CD4-positive, alpha-beta T cell treated with Interleukin-17A for 1 hour (primary cell): ENCODE results near the gene KARS1.

Source experiments
- DNase-seq: peaks from one replicate; pipeline ENCODE4 v3.0.0-alpha.2; 2020

KARS1 gene

DNA sequence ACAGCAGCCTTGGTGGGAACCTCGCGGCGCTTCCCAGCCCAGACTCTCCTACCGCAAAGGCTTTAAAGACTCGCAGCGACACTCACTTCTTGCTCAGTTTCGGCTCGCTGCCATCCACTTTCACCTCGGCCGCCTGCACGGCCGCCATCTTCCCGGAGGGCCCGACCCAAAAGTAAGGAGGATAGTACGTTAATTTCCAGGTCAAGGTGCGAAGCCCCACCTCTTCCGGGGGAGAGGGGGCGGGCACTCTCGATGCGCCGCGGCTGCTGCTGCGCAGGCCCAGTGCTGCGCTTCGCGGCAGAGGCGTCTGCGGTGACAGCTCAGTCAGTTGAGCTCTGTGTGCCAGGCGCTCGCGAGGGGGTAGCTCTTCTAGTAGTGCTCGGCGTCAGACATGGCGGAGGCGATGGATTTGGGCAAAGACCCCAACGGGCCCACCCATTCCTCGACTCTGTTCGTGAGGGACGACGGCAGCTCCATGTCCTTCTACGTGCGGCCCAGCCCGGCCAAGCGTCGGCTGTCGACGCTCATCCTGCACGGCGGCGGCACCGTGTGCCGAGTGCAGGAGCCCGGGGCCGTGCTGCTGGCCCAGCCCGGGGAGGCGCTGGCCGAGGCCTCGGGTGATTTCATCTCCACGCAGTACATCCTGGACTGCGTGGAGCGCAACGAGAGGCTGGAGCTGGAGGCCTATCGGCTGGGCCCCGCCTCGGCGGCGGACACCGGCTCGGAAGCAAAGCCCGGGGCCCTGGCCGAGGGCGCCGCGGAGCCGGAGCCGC, at the start of gene KARS1, which contains the start of gene TERF2IP:
KARS1 (minus strand) TSS at position 174 of the 773 bp plus-strand sequence; CDS start at position 148, 26 bp downstream.
TERF2IP (plus strand) TSS at position 282 of the 773 bp plus-strand sequence; CDS start at position 392, 110 bp downstream.
- DNase-seq: peak; percentile 96

DNA sequence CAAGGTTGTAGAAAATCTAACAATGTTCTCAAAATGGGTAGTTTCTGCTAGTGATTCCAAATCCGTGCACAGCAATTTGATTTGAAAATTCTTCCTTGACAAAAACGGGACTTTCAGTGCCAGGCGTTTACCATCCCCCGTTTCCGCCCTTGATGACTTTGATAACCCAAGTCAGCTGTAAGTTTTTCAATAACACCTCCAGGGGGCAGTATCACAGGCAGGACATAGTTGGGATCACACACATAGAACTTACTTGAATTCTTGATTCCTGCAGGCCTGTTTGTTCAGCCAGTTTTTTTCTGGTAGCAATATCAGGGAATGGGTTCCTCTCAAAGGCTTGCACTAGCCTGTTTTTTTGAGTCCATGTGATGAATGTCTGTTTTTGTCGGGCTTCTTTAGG, 48.2 kb upstream of the KARS1 start:
- no peak for DNase-seq

DNA sequence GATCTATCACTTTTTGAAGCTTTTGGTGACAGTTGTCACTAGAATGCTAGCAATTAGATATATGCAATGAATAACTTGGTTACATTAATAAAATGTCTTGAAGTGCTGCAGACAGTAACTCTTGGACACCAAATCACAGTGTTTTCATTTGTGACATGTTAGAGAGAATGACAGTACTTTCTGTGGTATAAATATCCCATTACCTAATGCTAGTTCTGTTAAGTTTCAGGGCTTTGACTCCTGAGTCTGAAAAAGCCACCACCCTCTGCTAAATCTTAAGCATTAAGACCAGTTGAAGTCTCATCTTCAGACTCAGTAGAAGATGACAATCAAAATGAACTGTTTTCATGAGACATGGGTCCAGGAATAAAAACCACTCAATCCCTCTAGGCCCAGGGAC, 39.9 kb upstream of the KARS1 start:
- DNase-seq: no peak

DNA sequence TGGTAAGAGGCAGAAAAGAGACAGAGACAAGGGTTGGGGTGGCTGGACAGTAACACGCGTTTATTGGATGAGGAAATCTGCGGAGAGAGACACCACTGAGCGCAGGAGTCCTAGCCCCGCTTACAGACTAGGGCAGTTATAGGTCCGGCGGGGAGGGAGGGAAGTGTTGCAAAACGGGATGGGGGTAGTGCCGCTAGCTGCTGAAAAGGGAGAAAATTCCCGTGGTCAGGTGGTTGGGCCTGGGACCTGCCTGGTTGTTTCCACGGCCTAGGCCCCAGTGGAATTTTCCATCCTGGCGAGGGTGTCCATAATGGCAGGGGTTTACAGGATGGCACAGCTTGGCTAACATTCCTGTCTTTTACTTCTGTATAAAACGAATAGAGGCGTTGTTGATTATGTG, 34.8 kb upstream of the KARS1 start:
- no peak for DNase-seq

DNA sequence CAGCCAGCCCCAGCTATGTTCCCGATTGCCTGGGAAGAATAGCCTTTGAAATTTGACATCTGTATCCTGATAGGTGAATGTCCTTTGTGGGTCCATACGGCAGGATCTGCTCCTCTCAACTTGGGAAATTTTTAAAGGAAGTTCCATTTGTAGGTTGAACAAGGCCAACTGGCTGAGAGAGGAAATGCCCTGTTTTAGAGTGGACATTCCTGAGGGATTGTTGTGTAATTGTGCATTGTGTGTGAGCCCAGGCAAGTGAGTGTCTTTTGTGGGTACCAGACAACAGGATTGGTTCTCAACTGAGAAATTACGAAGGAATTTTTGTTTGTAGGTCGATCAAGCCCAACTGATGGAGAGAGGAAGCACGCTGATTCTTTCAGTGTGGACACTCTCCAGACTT, 31.9 kb upstream of the KARS1 start:
- DNase-seq: no peak

DNA sequence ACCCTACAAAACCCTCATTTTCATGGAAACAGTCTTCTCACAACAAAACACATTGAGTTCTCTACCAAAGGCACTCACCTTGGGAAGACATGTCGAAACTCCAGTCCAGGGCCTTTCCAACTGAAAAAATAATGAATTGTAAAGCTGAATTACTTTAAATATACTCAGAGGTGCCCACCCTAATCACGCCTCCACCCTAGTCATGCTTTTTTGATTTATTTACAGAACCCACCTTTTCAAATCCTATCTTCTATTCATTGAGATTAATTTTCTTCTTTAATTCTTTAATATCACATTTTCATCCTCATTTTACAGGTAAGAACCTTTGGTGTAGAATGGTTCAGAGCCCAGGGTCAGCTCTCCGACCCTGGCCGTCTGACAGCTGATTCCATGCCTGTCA, 29.4 kb upstream of the KARS1 start, which contains the start of gene CPHXL2:
CPHXL2 (minus strand) TSS at position 101 of the 400 bp plus-strand sequence; CDS start at position 91, 10 bp downstream.
- DNase-seq: no peak

DNA sequence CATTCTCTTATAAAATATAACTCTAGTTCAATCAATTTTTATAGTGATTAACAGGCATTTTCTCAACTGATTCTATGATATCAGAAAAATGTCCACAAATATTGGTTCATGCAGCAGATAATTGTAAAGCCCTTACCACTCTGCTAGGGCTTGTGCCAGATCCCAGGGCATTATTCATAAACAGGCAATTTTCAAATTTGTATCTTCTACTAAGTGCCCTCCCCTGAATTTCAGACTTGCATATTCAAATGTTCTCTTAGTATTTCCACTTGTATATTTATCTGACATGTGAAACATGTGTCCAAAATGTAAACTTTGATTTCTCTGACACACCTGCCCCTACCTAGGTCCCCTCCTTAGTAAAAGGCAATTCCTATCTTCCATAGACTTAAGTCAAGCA, 20.0 kb upstream of the KARS1 start:
- no peak for DNase-seq

DNA sequence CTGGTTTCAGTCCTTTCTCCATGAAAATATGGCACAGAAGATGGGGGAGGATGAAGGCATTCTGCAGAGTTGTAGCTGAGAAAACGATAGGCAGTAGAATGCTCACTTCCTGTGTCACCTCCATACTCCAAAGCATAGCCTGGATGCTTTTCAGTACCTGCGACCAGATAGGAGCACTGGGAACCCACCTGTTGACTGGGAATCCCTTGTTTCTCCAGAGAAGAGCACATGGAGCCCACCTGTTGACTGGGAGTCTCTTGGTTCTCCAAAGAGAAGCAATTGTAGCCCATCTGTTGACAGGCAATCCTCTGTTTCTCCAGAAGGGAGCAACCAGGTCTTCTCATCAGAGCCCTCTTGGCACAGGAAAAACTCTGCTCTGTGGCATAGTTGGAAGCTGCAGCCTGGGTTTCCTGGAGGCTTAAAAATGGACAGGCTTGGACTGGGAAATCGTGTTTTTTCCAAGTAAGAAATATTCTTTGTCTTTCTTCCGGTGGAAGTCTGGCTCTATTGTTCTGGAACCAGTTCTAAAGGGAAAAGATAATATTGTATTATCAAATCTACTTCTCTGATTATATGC, 13.3 kb upstream of the KARS1 start:
- DNase-seq: no peak

DNA sequence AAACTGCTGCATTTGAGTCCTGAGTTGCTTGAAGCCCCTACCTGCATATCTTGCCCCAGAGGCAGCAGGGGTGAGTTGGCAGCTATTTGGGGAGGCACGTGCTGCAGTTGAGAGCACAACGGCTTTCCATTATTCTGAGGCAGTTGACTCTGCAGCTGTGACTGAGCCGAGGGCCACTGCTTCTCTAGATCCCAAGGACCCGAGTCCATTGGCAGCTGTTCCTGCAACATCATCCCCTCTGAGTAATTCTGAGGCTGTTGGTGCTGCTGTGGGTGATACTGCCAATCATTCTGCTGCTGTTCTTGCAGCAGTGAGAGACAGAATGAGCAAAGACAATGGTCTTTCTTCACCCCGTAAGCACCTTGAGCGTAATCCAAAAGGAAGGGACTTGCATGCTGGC, 12.9 kb upstream of the KARS1 start:
- no peak for DNase-seq

DNA sequence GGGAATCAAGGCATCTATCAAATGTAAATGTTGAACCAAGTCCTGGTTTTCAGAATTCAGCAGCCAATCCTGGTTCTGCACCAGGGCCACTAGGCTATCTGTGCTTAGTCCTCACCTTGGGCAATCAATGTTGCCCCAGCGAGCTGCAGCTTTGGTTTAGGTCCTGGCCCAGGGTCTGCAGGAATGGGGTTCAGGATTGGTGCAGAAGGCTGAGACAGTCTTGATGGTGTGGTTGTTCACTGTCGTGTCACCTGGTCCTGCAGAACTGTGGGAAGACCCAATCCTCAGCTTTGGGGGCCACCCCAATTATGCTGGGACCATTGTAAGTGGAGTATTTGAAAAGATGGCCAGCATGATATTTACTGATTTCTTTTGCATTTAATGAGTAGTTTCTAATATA, 10.7 kb upstream of the KARS1 start:
- DNase-seq: no peak

DNA sequence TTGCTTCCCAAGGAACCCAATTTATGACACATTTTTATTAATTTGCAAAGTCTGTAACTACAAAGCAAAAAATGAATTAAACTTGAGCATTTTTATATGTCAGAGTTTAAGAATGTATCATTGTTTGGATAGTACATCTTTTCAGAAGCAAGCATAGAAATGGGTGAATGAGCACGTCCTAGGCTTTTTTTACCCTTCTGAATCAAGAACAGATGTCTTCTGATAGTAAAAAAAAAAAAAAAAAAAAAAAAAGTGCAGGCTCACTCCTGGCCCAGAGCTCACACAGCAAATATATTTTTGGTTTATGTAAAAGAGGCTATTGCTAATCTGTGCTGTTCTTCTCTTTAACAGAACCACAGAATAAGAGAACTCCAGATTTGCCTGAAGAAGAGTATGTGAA, 6.5 kb upstream of the KARS1 start:
- DNase-seq: no peak

DNA sequence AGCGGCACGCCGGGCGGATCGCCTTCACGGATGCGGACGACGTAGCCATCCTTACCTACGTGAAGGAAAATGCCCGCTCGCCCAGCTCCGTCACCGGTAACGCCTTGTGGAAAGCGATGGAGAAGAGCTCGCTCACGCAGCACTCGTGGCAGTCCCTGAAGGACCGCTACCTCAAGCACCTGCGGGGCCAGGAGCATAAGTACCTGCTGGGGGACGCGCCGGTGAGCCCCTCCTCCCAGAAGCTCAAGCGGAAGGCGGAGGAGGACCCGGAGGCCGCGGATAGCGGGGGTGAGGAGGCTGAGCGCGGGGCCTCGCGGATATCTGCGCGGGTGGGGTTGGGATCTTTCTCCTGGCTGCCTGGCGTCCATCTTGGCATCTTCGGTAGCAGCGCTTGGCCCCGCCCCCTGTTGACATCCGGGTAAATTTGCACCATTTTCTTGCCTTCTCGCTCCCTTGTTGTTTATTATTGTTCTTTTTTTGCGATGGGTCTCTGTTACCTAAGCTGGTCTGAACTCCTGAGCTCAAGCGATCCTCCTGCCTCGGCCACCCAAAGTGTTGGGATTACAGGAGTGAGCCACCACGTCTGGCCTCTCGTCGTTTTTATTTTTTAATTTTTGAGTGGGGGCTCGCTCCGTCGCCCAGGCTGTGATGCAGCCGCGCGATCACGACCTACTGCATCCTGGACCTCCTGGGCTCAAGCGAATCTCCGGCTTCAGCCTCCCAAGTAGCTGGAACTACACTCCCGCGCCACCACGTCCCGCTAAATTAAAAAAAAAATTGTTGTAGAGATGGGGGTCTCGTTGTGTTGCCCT, 1.0 kb upstream of the KARS1 start:
- DNase-seq: peak; percentile 88

DNA sequence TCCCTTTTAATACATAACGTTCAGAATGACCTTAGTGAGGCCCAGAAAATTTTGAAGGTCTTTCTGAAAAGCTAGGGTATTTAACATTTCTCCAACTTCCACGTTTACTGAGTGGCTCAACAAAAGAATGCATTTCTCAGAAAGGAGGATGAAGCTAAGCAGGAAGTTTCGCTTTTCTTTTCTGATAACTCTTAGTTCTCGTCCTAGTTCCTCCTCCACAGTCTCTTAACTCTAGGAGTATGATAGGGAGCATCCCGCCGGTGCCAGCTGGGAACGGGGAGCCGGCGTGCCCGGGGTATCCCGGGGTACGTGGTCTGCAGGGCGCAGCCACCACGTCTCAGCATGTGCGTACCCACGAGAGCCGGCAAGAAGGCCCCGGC, 363 bp downstream of the KARS1 start:
- peak; percentile 18 for DNase-seq

DNA sequence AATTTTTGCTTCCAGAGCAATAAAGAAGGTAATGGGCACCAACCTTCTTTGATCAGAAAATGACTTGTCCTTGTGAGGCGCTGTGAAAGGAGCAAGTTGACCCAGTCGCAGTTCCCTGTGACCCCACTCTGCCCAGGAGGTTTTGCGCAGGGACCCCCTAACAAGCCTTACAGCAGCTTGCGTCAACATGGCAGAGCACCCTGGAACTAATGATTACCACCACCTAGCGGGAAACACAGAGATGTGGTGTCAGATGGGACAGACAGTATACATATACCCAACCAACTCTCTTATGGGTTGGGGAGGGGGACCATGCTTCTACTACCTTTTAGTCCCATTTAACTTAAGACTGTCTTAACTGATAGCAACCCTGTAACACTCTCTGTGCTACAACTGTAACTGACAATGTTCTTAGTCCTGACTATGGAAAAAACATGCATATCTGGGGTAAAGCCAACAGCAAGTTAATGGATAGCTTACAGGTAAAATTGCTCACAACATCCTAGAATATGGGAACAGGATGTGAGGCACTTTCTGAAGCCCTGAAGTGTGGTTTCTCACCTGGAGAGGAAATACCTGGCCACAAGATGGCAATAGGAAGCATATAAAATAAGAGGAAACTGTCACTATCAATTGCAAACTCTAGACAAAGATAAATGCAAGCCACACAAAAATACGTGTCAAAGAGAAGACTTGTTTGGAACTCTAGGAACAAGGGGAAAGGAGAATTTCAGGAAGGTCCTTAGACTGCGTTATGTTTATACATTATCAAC, 3.0 kb downstream of the KARS1 start:
- DNase-seq: peak; percentile 60

DNA sequence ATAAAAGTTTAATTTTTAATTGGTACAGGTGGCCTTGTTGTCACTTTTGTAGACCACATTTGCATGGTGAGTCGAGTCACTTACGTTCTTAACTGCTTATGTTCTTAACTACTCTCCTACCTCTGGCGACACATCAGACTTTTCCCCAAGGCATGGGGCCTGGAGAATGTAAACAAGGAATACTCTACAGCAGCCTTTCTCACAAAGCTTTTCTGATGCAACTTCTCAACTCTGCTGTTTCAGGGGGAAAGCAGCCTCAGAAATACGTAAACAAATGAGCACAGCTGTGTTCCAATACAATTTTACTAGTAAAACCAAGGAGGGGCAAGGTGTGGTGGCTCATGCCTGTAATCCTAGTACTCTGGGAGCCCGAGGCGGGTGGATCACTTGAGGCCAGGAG, 6.9 kb downstream of the KARS1 start:
- DNase-seq: no peak

DNA sequence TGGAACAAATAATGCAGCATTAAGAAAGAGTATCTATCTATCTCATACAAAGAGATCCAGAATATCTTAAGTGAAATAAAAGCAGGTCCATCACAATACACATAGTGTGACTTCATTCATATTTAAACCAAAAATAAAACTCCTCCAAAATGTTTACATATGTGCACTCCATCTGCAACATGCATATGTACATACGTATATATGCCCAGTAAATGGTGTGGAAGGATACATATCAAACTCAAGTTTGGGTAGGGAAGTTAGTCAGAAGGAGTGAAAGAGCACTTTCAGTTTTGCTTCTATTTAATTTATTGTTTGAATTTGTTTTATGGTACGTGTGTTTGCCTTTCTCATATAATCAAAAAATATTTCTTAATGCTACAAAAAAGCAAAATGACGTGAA, 12.4 kb downstream of the KARS1 start:
- no peak for DNase-seq

DNA sequence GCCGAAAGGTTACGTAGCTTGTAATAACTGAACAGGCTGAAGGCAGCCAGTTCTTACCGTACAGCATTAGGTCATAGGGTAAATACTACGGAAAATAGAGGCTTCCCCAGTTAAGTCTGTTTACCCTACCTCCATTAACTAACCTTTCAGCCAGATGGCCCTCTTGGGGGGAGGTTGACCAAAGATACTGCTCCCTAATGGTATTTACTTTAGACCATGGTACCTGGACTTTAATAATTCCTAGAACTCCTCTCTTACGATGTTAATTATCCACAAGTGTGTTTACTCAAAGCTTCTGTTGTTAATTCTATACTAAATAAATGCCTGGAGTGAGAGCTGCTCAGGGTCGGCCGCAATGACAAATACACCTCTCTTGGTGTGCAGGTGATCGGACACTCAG, 14.6 kb downstream of the KARS1 start:
- no peak for DNase-seq

DNA sequence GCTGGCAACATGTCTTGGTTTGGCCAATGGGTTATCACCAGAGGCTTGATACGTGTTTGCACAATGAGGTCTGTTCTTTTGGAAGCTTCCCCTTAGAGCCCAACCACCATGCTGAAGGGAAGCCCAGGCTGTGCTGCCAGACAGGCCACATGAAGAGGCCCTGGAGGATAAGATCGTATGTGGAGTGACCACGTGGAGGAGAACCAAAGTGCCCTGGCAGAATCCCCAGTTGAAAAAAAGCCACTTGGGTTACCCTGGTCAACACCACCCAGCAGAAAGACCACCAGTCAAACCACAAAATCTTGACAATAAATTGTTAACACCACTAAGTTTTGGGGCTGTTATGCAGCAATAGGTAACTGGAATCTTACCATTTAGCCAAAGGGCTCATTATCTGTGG, 17.4 kb downstream of the KARS1 start:
- DNase-seq: no peak

DNA sequence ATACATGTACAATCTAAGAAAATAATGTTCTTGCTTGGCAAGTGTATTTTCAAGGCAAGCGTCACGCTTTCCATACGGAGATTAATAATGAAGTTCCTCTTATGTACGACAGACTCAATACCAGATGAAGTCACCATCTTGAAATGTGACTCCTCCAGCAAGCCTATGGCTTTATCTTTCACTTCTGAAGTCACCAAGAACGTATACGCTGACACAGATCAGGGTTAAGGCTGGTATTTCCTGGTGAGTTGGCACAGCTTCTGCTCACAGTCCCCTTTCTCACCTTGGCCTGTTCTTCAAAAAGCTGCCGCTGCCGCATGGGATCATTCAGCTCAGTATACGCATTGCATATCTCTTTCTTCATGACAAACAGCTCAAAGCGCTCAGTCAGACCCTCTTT, 18.3 kb downstream of the KARS1 start:
- no peak for DNase-seq

DNA sequence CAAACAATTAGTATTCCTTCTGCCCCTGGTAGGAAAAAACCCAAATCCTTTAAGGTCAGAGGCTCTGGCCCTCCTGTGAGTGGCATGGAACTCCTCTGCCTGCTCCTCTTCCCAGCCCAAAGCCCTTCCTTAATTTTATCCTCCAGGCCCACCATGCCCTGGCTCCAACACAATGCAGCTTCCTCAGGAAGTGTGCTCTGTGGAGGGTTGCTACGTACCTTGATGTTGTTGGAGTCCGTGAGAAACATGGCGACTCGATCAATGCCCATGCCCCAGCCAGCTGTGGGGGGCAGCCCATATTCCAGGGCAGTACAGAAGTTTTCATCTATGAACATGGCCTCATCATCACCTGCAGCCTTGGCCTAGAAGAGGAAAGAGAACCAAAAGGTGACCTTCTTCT, 19.1 kb downstream of the KARS1 start:
- DNase-seq: no peak

DNA sequence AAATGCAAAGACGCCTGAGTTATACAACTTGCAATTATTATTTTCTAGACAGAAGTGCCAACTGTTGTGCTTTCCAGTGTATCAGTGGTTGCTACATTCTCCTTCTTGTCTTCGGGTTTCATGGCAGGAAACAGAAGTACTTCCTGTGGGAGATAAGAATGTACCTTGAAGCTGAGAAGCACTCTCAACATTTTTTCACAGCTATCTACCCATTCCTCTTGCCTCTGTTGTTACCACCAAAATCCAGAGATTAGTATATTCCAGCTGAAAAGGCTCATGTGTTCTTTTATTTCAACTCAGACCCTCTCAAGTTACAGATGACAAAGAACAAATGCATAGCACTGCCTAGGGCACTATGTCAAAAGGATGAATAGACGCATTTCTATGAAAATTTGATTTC, 19.6 kb downstream of the KARS1 start:
- DNase-seq: peak; percentile 50

DNA sequence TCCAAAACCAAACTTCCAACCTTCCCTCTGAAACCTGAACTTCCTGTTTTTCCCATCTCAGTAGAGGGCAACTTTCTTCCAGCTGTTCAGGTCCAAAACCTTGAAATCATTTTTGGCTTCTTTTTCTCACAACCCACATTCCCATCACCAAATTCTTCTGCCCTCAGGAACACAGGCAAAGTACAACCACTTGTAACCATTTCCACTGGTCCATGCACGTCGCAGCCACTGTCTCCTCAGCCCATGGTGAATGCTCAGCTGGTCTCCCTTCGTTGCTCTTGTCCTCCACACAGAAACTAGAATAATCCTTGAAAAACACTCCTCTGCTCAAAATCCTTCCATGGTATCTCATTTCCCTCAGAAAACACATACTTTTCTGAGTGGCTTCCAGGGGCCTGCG, 20.7 kb downstream of the KARS1 start:
- no peak for DNase-seq

DNA sequence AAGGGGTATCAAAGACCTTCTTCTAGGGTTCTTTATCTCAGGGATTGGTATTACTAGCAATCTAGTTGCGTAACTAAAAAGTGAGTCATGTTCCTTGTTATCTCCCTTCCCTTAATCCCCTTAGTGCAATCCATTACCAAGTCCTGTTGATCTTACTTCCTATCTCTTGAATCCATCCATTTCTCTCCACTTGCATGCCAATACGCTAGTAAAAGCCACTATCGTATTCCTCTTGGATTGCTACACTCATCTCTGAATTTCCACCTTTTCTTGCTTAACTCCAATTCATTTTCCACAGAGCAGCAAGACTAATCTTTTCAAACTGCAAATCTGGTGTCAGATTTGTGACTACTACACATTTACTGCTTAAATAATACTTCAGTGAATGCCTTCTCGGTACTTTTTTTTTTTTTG, 22.5 kb downstream of the KARS1 start:
- no peak for DNase-seq
